Spleen (tissue), 7 donors: ENCODE data around the gene RWDD2A.

Experiments
- POLR2A ChIP-seq, 3 donors: fragments of 450-650 bp; IDR thresholded peaks; one replicate each; pipeline ENCODE4 v1.5.1; 2017; ENCODE audit warnings: antibody characterized with exemption in 3 of 3, mild to moderate bottlenecking in 1 of 3
- POLR2AphosphoS5 ChIP-seq, 3 donors: sonication (generic); formaldehyde crosslinking; IDR thresholded peaks; one replicate each; pipeline ENCODE4 v1.5.1; 2017; ENCODE audit warnings: antibody characterized with exemption in 3 of 3
- TF ChIP-seq, protein P1 (sequence below), 11 experiments: fragments of 200-600 bp in 7 of 11; fragments of 450-650 bp in 4 of 11; sonication (generic) in 4 of 11; IDR thresholded peaks in 8 of 11; conservative IDR thresholded peaks in 3 of 11; 1 replicate in 7 of 11; 2 replicates in 4 of 11; pipeline versions ENCODE4 v1.4.0 to v1.8.0; 2016 to 2021; ENCODE audit warnings: antibody characterized with exemption in 11 of 11, inconsistent platforms in 4 of 11, mild to moderate bottlenecking in 1 of 11
- donor health status: DM: no; HTN: no; CAD: no; lungs with moderate emphysema.
- donor health status: DM: no; HTN: no; CAD: no.
- donor health status: DM: no; HTN: no; CAD: no.

DNA sequence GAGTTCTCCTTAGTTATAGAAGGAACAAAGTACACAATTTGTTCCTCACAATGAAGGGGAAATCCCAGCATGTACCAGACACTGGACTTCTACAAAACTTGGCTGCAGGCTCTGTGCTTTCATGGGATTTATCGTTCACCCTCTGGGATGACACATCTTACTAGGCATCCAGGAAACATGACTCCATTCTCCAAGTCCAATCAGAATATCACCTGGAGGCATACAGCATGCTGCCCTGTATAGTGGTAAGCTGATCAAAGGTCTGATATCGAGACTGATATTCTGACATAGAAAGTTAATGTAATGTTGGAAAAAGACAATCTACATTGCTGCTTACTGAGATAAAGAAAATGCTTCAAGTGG, 6.7 kb downstream of the RWDD2A start:
- TF ChIP-seq, protein P1, sequence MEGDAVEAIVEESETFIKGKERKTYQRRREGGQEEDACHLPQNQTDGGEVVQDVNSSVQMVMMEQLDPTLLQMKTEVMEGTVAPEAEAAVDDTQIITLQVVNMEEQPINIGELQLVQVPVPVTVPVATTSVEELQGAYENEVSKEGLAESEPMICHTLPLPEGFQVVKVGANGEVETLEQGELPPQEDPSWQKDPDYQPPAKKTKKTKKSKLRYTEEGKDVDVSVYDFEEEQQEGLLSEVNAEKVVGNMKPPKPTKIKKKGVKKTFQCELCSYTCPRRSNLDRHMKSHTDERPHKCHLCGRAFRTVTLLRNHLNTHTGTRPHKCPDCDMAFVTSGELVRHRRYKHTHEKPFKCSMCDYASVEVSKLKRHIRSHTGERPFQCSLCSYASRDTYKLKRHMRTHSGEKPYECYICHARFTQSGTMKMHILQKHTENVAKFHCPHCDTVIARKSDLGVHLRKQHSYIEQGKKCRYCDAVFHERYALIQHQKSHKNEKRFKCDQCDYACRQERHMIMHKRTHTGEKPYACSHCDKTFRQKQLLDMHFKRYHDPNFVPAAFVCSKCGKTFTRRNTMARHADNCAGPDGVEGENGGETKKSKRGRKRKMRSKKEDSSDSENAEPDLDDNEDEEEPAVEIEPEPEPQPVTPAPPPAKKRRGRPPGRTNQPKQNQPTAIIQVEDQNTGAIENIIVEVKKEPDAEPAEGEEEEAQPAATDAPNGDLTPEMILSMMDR (IDR thresholded peaks at IDR 0.05 in 8 of 11, conservative IDR thresholded peaks at IDR 0.05 in 3 of 11), result no peak
- TF ChIP-seq POLR2A (IDR thresholded peaks at IDR 0.05) (no peak), POLR2AphosphoS5 (IDR thresholded peaks at IDR 0.05) (no peak)
